Smooth muscle cell (in vitro differentiated cells): ENCODE measurements around the gene CELA2B. TPM values are rescaled to one million over a fixed set of nuclear protein-coding genes. Genes with fewer than 3 reads are reported as not detected.

Source experiments
- DNase-seq: peaks from one replicate; lab custom pipeline; 2025; ENCODE audit not compliant: unreplicated experiment; lab: John Stamatoyannopoulos, UW
- H2AFZ ChIP-seq: fragments of 200-600 bp; sonication (generic); 2 replicates; pipeline ENCODE4 v1.6.0; 2016; ENCODE audit warnings: antibody characterized with exemption, low read depth, mild to moderate bottlenecking
- H3F3A ChIP-seq: fragments of 200-600 bp; sonication (generic); 2 replicates; pipeline ENCODE4 v1.6.0; 2017; ENCODE audit warnings: antibody characterized with exemption, low read depth
- H3K27ac ChIP-seq: fragments of 200-600 bp; sonication (generic); 2 replicates; pipeline ENCODE4 v1.5.1; 2016; ENCODE audit warnings: low read depth, mild to moderate bottlenecking
- H3K27me3 ChIP-seq: fragments of 200-600 bp; sonication (generic); 2 replicates; pipeline ENCODE4 v1.6.1; 2016; ENCODE audit warnings: low read depth, mild to moderate bottlenecking
- H3K36me3 ChIP-seq: fragments of 200-600 bp; sonication (generic); 2 replicates; pipeline ENCODE4 v1.5.1; 2016; ENCODE audit warnings: low read depth
- H3K4me1 ChIP-seq: fragments of 200-600 bp; sonication (generic); 2 replicates; pipeline ENCODE4 v1.5.1; 2016; ENCODE audit warnings: low read depth
- H3K4me2 ChIP-seq: fragments of 200-600 bp; sonication (generic); 2 replicates; pipeline ENCODE4 v1.6.0; 2016; ENCODE audit warnings: mild to moderate bottlenecking
- H3K4me3 ChIP-seq: fragments of 200-600 bp; sonication (generic); 2 replicates; pipeline ENCODE4 v1.5.1; 2016; ENCODE audit warnings: mild to moderate bottlenecking
- H3K79me2 ChIP-seq: fragments of 200-600 bp; sonication (generic); 2 replicates; pipeline ENCODE4 v1.6.0; 2016; ENCODE audit warnings: low read depth, mild to moderate bottlenecking
- H3K9ac ChIP-seq: fragments of 200-600 bp; sonication (generic); 2 replicates; pipeline ENCODE4 v1.6.0; 2016; ENCODE audit warnings: low read depth
- H3K9me3 ChIP-seq: fragments of 200-600 bp; sonication (generic); replicated peaks from 2 replicates; pipeline ENCODE4 v1.5.1; 2016; ENCODE audit warnings: low read depth
- H4K20me1 ChIP-seq: fragments of 200-600 bp; sonication (generic); 2 replicates; pipeline ENCODE4 v1.6.0; 2016; ENCODE audit warnings: low read depth
- WGBS: methylation state at CpG from one replicate; pipeline ENCODE4 v1.1.7; 2016; ENCODE audit warnings: low lambda C conversion rate; 5-methylcytosine and 5-hydroxymethylcytosine counted together
- polyA plus RNA-seq: library from polyadenylated mRNA; unstranded; fragments of >200 nt; fragmentation: Nextera tagmentation; extraction: Ambion mirVana; gene quantifications from 2 replicates; pipeline ENCODE4 v1.2.1, GENCODE V29; 2016
- total RNA-seq: library from RNA; depleted of rRNA; stranded (reverse); fragments of >200 nt; gene quantifications from 2 replicates; pipeline ENCODE4 v1.2.3, GENCODE V29; 2014
- TF ChIP-seq, protein P1 (sequence below): fragments of 200-600 bp; sonication (generic); IDR thresholded peaks from 2 replicates; pipeline ENCODE4 v1.5.1; 2017; ENCODE audit warnings: borderline replicate concordance, mild to moderate bottlenecking, antibody characterized with exemption; ENCODE audit not compliant: insufficient read depth, poor library complexity, severe bottlenecking

Gene CELA2B
- total and polyA plus RNA-seq, 2 experiments from 2014 or later, result not detected

DNA sequence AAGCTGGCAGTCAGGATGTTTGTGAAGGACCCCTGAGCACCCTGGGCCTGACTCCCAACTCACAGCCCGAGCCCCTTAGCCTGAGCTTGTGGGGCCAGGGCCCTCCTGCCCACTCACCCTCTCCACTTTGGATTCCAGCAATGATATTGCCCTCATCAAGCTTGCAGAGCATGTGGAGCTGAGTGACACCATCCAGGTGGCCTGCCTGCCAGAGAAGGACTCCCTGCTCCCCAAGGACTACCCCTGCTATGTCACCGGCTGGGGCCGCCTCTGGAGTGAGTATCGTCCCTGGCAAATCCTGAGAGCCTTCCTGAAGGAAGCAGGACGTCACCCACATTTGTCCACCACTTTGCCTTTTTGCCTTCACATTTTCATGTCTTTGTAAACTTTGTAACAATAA lies 32.6 kb upstream of the CELA2B start:
- TF ChIP-seq, protein P1, sequence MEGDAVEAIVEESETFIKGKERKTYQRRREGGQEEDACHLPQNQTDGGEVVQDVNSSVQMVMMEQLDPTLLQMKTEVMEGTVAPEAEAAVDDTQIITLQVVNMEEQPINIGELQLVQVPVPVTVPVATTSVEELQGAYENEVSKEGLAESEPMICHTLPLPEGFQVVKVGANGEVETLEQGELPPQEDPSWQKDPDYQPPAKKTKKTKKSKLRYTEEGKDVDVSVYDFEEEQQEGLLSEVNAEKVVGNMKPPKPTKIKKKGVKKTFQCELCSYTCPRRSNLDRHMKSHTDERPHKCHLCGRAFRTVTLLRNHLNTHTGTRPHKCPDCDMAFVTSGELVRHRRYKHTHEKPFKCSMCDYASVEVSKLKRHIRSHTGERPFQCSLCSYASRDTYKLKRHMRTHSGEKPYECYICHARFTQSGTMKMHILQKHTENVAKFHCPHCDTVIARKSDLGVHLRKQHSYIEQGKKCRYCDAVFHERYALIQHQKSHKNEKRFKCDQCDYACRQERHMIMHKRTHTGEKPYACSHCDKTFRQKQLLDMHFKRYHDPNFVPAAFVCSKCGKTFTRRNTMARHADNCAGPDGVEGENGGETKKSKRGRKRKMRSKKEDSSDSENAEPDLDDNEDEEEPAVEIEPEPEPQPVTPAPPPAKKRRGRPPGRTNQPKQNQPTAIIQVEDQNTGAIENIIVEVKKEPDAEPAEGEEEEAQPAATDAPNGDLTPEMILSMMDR, result no peak
- WGBS, result 81% methylated on average over 5 of the region's 5 CpGs
- Histone ChIP-seq H2AFZ (no peak overlapping the region), H3K79me2 (no peaks in the 10 kb centered on the region), H3K9me3 (no peaks in the 10 kb centered on the region), H4K20me1 (no peaks in the 10 kb centered on the region), H3K4me3 (no peak overlapping the region), H3K4me1 (no peaks in the 10 kb centered on the region), H3K36me3 (no peaks in the 10 kb centered on the region), H3K9ac (no peak overlapping the region), H3K27me3 (peaks cover 20% of the 10 kb centered on the region), H3K4me2 (no peak overlapping the region), H3K27ac (no peak overlapping the region), H3F3A (no peaks in the 10 kb centered on the region)
- no peak for DNase-seq

DNA sequence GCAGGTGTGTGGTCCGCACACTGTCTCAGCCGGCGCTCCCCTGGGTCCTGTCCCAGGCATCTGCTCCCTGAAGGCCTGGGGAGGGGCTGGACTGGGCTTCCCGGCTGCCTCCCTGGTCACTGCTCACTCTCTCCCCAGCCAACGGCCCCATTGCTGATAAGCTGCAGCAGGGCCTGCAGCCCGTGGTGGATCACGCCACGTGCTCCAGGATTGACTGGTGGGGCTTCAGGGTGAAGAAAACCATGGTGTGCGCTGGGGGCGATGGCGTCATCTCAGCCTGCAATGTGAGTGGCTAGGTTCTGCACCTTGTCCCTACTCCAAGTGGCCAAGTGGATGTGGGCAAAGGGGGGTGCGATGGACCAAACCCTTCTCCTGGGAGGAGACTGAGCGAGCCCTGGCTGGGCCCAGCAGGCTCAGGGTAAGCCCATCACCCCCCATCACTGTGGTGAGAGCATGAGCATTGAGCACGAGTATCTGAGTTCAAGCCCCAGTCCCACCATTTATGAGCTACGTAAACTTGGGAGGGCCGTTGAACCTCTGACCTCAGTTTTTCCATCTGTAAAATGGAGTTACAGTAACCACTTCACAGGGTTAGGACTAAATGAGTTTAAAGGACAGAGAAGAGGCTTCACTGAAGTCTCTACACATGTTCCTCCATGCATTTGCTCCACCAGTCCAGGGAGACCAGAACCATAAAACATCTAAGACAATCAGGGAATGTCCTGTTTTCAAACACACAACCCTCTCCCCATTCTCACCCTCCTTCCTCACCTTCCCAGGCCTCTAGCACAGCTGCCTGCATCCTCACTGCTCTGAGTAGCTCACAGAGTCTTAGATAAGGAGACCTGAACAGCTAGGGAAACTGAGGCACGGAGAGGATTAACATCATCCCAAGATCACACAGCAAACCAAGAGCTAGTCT lies 31.2 kb upstream of the CELA2B start:
- no peaks in the 10 kb centered on the region for H4K20me1 ChIP-seq
- H3K9me3 ChIP-seq, result no peaks in the 10 kb centered on the region
- TF ChIP-seq, protein P1, result no peak
- no peaks in the 10 kb centered on the region for H3K36me3 ChIP-seq
- no peak overlapping the region for H3K4me3 ChIP-seq
- DNase-seq, result no peak
- H3K4me2 ChIP-seq, result no peak overlapping the region
- H3K4me1 ChIP-seq, result no peaks in the 10 kb centered on the region
- H3K9ac ChIP-seq, result no peak overlapping the region
- WGBS, result 76% methylated on average over 17 of the region's 17 CpGs
- no peaks in the 10 kb centered on the region for H3K79me2 ChIP-seq
- H3F3A ChIP-seq, result no peaks in the 10 kb centered on the region
- H2AFZ ChIP-seq, result no peak overlapping the region
- no peak overlapping the region for H3K27ac ChIP-seq
- H3K27me3 ChIP-seq, result peaks cover 20% of the 10 kb centered on the region

DNA sequence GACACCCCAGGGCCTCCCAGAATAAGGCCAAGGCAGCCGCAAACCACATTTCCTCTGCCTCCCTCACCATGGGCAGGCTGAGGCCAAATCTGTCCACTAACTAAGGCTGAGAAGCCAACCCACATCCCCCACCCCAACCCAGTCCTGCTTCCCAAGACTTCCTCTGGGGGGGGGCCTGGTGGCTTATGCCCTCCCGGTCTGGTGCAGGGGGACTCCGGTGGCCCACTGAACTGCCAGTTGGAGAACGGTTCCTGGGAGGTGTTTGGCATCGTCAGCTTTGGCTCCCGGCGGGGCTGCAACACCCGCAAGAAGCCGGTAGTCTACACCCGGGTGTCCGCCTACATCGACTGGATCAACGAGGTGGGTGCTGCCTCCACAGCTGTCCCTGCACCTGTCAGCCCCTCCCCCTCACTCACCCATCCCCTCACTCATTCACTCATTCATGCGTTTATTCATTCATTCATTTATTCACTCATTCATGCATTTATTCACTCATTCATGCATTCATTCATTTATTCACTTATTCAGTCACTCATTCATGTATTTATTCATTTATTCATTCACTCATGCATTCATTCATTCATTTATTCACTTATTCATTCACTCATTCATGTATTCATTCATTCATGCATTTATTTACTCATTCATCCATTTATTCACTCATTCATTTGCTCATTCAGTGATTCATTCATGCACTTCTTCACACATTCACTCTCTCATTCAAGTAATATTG lies 30.3 kb upstream of the CELA2B start:
- DNase-seq, result no peak

More for the DNA sequence above, 30.3 kb upstream of the CELA2B start:
- Histone ChIP-seq H3K4me2 (no peak overlapping the region), H3F3A (no peaks in the 10 kb centered on the region), H2AFZ (no peak overlapping the region), H3K79me2 (no peaks in the 10 kb centered on the region), H3K27ac (no peak overlapping the region), H3K9me3 (no peaks in the 10 kb centered on the region), H3K4me3 (no peak overlapping the region), H3K27me3 (peaks cover 20% of the 10 kb centered on the region), H3K4me1 (no peaks in the 10 kb centered on the region), H3K9ac (no peak overlapping the region), H3K36me3 (no peaks in the 10 kb centered on the region), H4K20me1 (no peaks in the 10 kb centered on the region)
- TF ChIP-seq, protein P1, result no peak
- WGBS, result 97% methylated on average over 14 of the region's 14 CpGs
